K562 treated with DMSO at 1 percent for 4 hours (cell line): ENCODE measurements around the gene ARHGAP12. TPM values are rescaled to one million over a fixed set of nuclear protein-coding genes. Genes with fewer than 3 reads are reported as not detected.

ENCODE experiments used
- total RNA-seq: library from RNA; unstranded; fragments of 300-600 nt; gene quantifications from 2 replicates; pipeline ENCODE4 v1.2.3, GENCODE V29; 2022; ENCODE audit not compliant: insufficient read depth

ARHGAP12 gene, protein sequence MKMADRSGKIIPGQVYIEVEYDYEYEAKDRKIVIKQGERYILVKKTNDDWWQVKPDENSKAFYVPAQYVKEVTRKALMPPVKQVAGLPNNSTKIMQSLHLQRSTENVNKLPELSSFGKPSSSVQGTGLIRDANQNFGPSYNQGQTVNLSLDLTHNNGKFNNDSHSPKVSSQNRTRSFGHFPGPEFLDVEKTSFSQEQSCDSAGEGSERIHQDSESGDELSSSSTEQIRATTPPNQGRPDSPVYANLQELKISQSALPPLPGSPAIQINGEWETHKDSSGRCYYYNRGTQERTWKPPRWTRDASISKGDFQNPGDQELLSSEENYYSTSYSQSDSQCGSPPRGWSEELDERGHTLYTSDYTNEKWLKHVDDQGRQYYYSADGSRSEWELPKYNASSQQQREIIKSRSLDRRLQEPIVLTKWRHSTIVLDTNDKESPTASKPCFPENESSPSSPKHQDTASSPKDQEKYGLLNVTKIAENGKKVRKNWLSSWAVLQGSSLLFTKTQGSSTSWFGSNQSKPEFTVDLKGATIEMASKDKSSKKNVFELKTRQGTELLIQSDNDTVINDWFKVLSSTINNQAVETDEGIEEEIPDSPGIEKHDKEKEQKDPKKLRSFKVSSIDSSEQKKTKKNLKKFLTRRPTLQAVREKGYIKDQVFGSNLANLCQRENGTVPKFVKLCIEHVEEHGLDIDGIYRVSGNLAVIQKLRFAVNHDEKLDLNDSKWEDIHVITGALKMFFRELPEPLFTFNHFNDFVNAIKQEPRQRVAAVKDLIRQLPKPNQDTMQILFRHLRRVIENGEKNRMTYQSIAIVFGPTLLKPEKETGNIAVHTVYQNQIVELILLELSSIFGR
- 6.5 and 9.0 TPM in 2 replicates for total RNA-seq

DNA sequence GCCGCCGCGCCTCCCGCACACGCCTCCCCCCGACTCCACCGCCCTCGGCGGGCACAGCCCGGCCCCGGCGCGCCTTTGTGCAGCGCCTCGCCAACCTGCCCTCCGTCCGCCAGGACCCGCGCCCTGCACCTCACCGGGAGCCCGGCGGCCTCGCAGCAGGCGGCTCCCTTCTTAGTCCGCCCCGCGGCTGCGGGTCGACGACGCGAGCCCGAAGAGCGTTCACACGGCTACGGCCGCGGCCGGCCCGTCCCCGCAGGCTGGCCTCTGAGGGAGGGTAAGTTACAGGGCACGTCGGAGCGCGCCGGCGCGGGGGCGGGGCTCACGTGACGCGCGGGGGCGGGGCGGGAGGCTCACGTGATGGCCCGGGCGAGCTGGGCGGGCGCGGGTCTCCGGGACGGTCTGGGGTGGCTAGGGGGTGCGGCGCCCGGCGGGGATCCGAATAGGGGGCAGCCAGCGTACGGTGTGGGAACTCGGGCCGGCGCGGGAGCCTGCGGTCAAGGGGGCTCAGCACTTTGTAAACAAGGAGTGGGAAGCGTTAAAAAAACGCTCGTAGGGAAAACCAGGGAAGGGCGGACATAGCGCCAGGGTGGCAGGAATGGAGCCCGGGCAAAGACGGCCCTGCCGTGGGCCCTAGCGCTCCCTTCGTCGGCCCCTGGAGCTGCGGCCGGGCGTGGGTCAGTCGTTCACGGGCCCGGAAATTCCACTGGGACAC lies at the start of gene ARHGAP12:
Gene ARHGAP12, minus strand, starts transcription at position 283 of the 712 bp plus-strand sequence. CDS start 19,976 bp downstream, outside the sequence.

Other genes with a start within 250 kb of the ARHGAP12 start
- gene KIF5B, start 127.6 kb upstream of the ARHGAP12 start, total RNA-seq, result 50.7 and 56.2 TPM in 2 replicates